Measurements from ENCODE around the gene ZNF287.

Gene ZNF287

GRCh38 chr17:16504984-16505383, 64.0 kb downstream of the ZNF287 start:
- no peak for ATAC-seq (ENCODE audit: low read depth)
- no peaks in the 10 kb centered on the region for H3K4me1 Mint-ChIP-seq
- H3K27me3 Mint-ChIP-seq: peaks cover 5% of the 10 kb centered on the region
- H3K27ac Mint-ChIP-seq: no peak overlapping the region
- H3K9me3 Mint-ChIP-seq: no peaks in the 10 kb centered on the region
- no peaks in the 10 kb centered on the region for H3K36me3 Mint-ChIP-seq
- DNase-seq (ENCODE audit: low spot score in 2 of 2): no peak
- no peak overlapping the region for H3K4me3 Mint-ChIP-seq

Data from memory B cell (primary cell).